Measurements from ENCODE around the gene NUP93.
"Not testable (repeated sequence)": the region's sequence is repeated elsewhere in the genome, so short reads cannot be mapped to it uniquely, and the experiment has no call there.

The NUP93 gene

GRCh38 chr16:56787167-56787566 is 57.2 kb downstream of the NUP93 start:
- H3K27ac ChIP-seq (ENCODE audit: low read length) = no peak overlapping the region

GRCh38 chr16:56788435-56788834 is 58.5 kb downstream of the NUP93 start:
- Histone ChIP-seq H3K9ac (ENCODE audit: low read length) (no peak overlapping the region), H3K9me3 (ENCODE audit: control insufficient read depth, low read depth, low read length) (no peaks in the 10 kb centered on the region), H3K36me3 (ENCODE audit: control insufficient read depth, low read depth, low read length) (no peaks in the 10 kb centered on the region), H3K27ac (ENCODE audit: low read length) (no peak overlapping the region), H3K27me3 (ENCODE audit: control insufficient read depth, insufficient read depth, low read length) (no peaks in the 10 kb centered on the region), H3K4me3 (ENCODE audit: low read length) (no peak overlapping the region), H3K4me1 (ENCODE audit: control insufficient read depth, low read depth, low read length) (peaks cover 39% of the 10 kb centered on the region)

More at GRCh38 chr16:56787167-56787566, 57.2 kb downstream of the NUP93 start:
- Histone ChIP-seq H3K9me3 (ENCODE audit: control insufficient read depth, low read depth, low read length) (no peaks in the 10 kb centered on the region), H3K9ac (ENCODE audit: low read length) (no peak overlapping the region), H3K4me3 (ENCODE audit: low read length) (no peak overlapping the region), H3K4me1 (ENCODE audit: control insufficient read depth, low read depth, low read length) (peaks cover 46% of the 10 kb centered on the region), H3K36me3 (ENCODE audit: control insufficient read depth, low read depth, low read length) (no peaks in the 10 kb centered on the region), H3K27me3 (ENCODE audit: control insufficient read depth, insufficient read depth, low read length) (no peaks in the 10 kb centered on the region)

- Histone ChIP-seq H3K27ac (ENCODE audit: low read length) (no peak overlapping the region), H3K9me3 (ENCODE audit: control insufficient read depth, low read depth, low read length) (no peaks in the 10 kb centered on the region), H3K36me3 (ENCODE audit: control insufficient read depth, low read depth, low read length) (no peaks in the 10 kb centered on the region), H3K27me3 (ENCODE audit: control insufficient read depth, insufficient read depth, low read length) (no peaks in the 10 kb centered on the region), H3K4me1 (ENCODE audit: control insufficient read depth, low read depth, low read length) (peaks cover 35% of the 10 kb centered on the region), H3K9ac (ENCODE audit: low read length) (no peak overlapping the region), H3K4me3 (ENCODE audit: low read length) (no peak overlapping the region)
Observed at GRCh38 chr16:56789360-56789759, 59.4 kb downstream of the NUP93 start.

GRCh38 chr16:56792967-56793366 is 63.0 kb downstream of the NUP93 start:
- H3K4me3 ChIP-seq (ENCODE audit: low read length) = no peak overlapping the region
- no peaks in the 10 kb centered on the region for H3K27me3 ChIP-seq (ENCODE audit: control insufficient read depth, insufficient read depth, low read length)
- H3K4me1 ChIP-seq (ENCODE audit: control insufficient read depth, low read depth, low read length) = peaks cover 7% of the 10 kb centered on the region
- H3K9me3 ChIP-seq (ENCODE audit: control insufficient read depth, low read depth, low read length) = no peaks in the 10 kb centered on the region
- no peak overlapping the region for H3K9ac ChIP-seq (ENCODE audit: low read length)
- H3K36me3 ChIP-seq (ENCODE audit: control insufficient read depth, low read depth, low read length) = no peaks in the 10 kb centered on the region
- no peak overlapping the region for H3K27ac ChIP-seq (ENCODE audit: low read length)

GRCh38 chr16:56793492-56793891 is 63.6 kb downstream of the NUP93 start:
- Histone ChIP-seq H3K27ac (ENCODE audit: low read length) (no peak overlapping the region), H3K9me3 (ENCODE audit: control insufficient read depth, low read depth, low read length) (no peaks in the 10 kb centered on the region), H3K4me3 (ENCODE audit: low read length) (no peak overlapping the region), H3K4me1 (ENCODE audit: control insufficient read depth, low read depth, low read length) (peaks cover 4% of the 10 kb centered on the region), H3K27me3 (ENCODE audit: control insufficient read depth, insufficient read depth, low read length) (no peaks in the 10 kb centered on the region), H3K36me3 (ENCODE audit: control insufficient read depth, low read depth, low read length) (no peaks in the 10 kb centered on the region), H3K9ac (ENCODE audit: low read length) (no peak overlapping the region)

- Histone ChIP-seq H3K27me3 (ENCODE audit: control insufficient read depth, insufficient read depth, low read length) (no peaks in the 10 kb centered on the region), H3K9ac (ENCODE audit: low read length) (no peak overlapping the region), H3K4me1 (ENCODE audit: control insufficient read depth, low read depth, low read length) (peaks cover 4% of the 10 kb centered on the region), H3K4me3 (ENCODE audit: low read length) (no peak overlapping the region), H3K36me3 (ENCODE audit: control insufficient read depth, low read depth, low read length) (no peaks in the 10 kb centered on the region), H3K9me3 (ENCODE audit: control insufficient read depth, low read depth, low read length) (no peaks in the 10 kb centered on the region), H3K27ac (ENCODE audit: low read length) (no peak overlapping the region)
Observed at GRCh38 chr16:56795011-56795410, 65.1 kb downstream of the NUP93 start.

- H3K9ac ChIP-seq (ENCODE audit: low read length); H3K4me1 ChIP-seq (ENCODE audit: control insufficient read depth, low read depth, low read length); H3K27me3 ChIP-seq (ENCODE audit: control insufficient read depth, insufficient read depth, low read length); H3K9me3 ChIP-seq (ENCODE audit: control insufficient read depth, low read depth, low read length); H3K36me3 ChIP-seq (ENCODE audit: control insufficient read depth, low read depth, low read length); H3K4me3 ChIP-seq (ENCODE audit: low read length); H3K27ac ChIP-seq (ENCODE audit: low read length): not testable (repeated sequence)
Observed at GRCh38 chr16:56797038-56797437, 67.1 kb downstream of the NUP93 start.

- Histone ChIP-seq H3K27me3 (ENCODE audit: control insufficient read depth, insufficient read depth, low read length) (no peaks in the 10 kb centered on the region), H3K4me3 (ENCODE audit: low read length) (no peak overlapping the region), H3K36me3 (ENCODE audit: control insufficient read depth, low read depth, low read length) (no peaks in the 10 kb centered on the region), H3K4me1 (ENCODE audit: control insufficient read depth, low read depth, low read length) (peaks cover 9% of the 10 kb centered on the region), H3K27ac (ENCODE audit: low read length) (no peak overlapping the region), H3K9ac (ENCODE audit: low read length) (no peak overlapping the region), H3K9me3 (ENCODE audit: control insufficient read depth, low read depth, low read length) (no peaks in the 10 kb centered on the region)
Observed at GRCh38 chr16:56797861-56798260, 67.9 kb downstream of the NUP93 start.

- Histone ChIP-seq H3K4me3 (ENCODE audit: low read length) (no peak overlapping the region), H3K4me1 (ENCODE audit: control insufficient read depth, low read depth, low read length) (peaks cover 5% of the 10 kb centered on the region), H3K27me3 (ENCODE audit: control insufficient read depth, insufficient read depth, low read length) (no peaks in the 10 kb centered on the region), H3K9me3 (ENCODE audit: control insufficient read depth, low read depth, low read length) (no peaks in the 10 kb centered on the region), H3K9ac (ENCODE audit: low read length) (no peak overlapping the region), H3K27ac (ENCODE audit: low read length) (no peak overlapping the region), H3K36me3 (ENCODE audit: control insufficient read depth, low read depth, low read length) (no peaks in the 10 kb centered on the region)
Observed at GRCh38 chr16:56798955-56799354, 69.0 kb downstream of the NUP93 start.

- no peak overlapping the region for H3K27ac ChIP-seq (ENCODE audit: low read length)
- peaks cover 1% of the 10 kb centered on the region for H3K36me3 ChIP-seq (ENCODE audit: control insufficient read depth, low read depth, low read length)
- H3K27me3 ChIP-seq (ENCODE audit: control insufficient read depth, insufficient read depth, low read length) = no peaks in the 10 kb centered on the region
- H3K4me1 ChIP-seq (ENCODE audit: control insufficient read depth, low read depth, low read length) = peaks cover 5% of the 10 kb centered on the region
- H3K9me3 ChIP-seq (ENCODE audit: control insufficient read depth, low read depth, low read length) = no peaks in the 10 kb centered on the region
- no peak overlapping the region for H3K4me3 ChIP-seq (ENCODE audit: low read length)
- no peak overlapping the region for H3K9ac ChIP-seq (ENCODE audit: low read length)
Observed at GRCh38 chr16:56800355-56800754, 70.4 kb downstream of the NUP93 start.

GRCh38 chr16:56801762-56802161 is 71.8 kb downstream of the NUP93 start:
- Histone ChIP-seq H3K27ac (ENCODE audit: low read length) (no peak overlapping the region), H3K36me3 (ENCODE audit: control insufficient read depth, low read depth, low read length) (peaks cover 15% of the 10 kb centered on the region), H3K9me3 (ENCODE audit: control insufficient read depth, low read depth, low read length) (no peaks in the 10 kb centered on the region)

GRCh38 chr16:56807011-56807675 is 77.2 kb downstream of the NUP93 start:
- H3K36me3 ChIP-seq (ENCODE audit: control insufficient read depth, low read depth, low read length) = peaks cover 27% of the 10 kb centered on the region
- H3K27ac ChIP-seq (ENCODE audit: low read length) = no peak overlapping the region
- H3K27me3 ChIP-seq (ENCODE audit: control insufficient read depth, insufficient read depth, low read length) = no peaks in the 10 kb centered on the region
- H3K9me3 ChIP-seq (ENCODE audit: control insufficient read depth, low read depth, low read length) = no peaks in the 10 kb centered on the region
- H3K4me3 ChIP-seq (ENCODE audit: low read length) = no peak overlapping the region
- no peaks in the 10 kb centered on the region for H3K4me1 ChIP-seq (ENCODE audit: control insufficient read depth, low read depth, low read length)
- no peak overlapping the region for H3K9ac ChIP-seq (ENCODE audit: low read length)

More at GRCh38 chr16:56801762-56802161, 71.8 kb downstream of the NUP93 start:
- H3K27me3 ChIP-seq (ENCODE audit: control insufficient read depth, insufficient read depth, low read length) = no peaks in the 10 kb centered on the region
- no peak overlapping the region for H3K9ac ChIP-seq (ENCODE audit: low read length)
- H3K4me1 ChIP-seq (ENCODE audit: control insufficient read depth, low read depth, low read length) = peaks cover 5% of the 10 kb centered on the region
- no peak overlapping the region for H3K4me3 ChIP-seq (ENCODE audit: low read length)
